Measurements from ENCODE around the gene IL34.

IL34 gene

DNA sequence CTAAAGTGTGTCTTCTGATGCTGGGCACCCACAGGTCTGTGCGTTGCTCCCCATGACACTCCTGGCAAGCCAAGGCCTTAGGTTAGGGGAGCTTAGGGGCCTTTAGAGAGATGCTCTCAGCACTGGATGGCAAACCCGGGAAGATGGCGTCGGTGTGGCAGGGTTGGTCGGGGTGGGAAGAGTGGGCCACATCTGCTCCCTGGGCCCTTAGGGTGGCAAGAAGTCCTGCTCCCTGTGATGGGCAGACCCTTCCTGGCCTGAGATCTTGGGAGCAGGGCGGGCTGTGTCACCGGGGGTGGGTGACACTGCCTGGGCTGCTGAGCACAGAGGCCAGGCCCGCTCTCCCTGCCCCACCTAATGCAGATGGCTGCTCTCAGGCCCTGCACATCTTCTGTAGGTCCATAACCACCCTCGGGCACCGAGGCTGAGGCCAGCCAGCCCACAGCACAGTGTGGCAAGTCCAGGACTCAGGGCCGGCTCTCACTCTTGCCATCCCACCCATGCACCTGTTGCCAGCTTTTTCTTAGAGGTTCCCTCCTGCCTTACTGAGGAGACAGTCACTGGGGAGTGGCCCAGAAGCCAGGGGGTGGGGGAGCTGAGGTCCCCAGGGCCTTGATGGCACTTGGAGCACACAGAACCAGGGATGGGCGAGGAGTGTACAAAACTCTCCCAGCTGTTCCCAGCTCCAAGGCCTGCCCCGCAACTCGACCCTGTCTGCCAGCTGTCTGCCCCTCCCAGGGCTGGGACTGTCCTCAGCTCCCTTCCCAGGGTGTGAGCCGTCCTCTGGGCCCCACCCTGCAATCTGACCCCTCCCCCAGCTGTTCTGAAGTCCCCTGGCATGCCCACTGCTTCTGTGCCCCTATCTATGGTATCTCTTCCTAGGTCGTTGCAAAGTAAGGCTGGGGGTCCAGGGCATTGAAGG is 43.9 kb downstream of the IL34 start:
- H3K27me3 Mint-ChIP-seq: peaks cover 21% of the 10 kb centered on the region
- no peaks in the 10 kb centered on the region for H3K9me3 Mint-ChIP-seq
- no peak for DNase-seq
- peaks cover 27% of the 10 kb centered on the region for H3K4me1 Mint-ChIP-seq
- CTCF ChIA-PET: interaction anchor here (6.1 kb wide), 1 partner anchor 80 kb away, joined by 37 read pairs; no protein-coding TSS in a partner anchor
- H3K27ac Mint-ChIP-seq: no peak overlapping the region
- H3K4me3 Mint-ChIP-seq: no peak overlapping the region
- H3K36me3 Mint-ChIP-seq: peaks cover 5% of the 10 kb centered on the region

- peaks cover 39% of the 10 kb centered on the region for H3K4me1 Mint-ChIP-seq
- H3K36me3 Mint-ChIP-seq: peaks cover 8% of the 10 kb centered on the region
- no peak overlapping the region for H3K27ac Mint-ChIP-seq
- peaks cover 14% of the 10 kb centered on the region for H3K27me3 Mint-ChIP-seq
- H3K4me3 Mint-ChIP-seq: no peak overlapping the region
- no peak for DNase-seq
- no peaks in the 10 kb centered on the region for H3K9me3 Mint-ChIP-seq
- CTCF ChIA-PET: no interaction called here
Observed at GRCh38 chr16:70691223-70692129, 45.1 kb downstream of the IL34 start.

DNA sequence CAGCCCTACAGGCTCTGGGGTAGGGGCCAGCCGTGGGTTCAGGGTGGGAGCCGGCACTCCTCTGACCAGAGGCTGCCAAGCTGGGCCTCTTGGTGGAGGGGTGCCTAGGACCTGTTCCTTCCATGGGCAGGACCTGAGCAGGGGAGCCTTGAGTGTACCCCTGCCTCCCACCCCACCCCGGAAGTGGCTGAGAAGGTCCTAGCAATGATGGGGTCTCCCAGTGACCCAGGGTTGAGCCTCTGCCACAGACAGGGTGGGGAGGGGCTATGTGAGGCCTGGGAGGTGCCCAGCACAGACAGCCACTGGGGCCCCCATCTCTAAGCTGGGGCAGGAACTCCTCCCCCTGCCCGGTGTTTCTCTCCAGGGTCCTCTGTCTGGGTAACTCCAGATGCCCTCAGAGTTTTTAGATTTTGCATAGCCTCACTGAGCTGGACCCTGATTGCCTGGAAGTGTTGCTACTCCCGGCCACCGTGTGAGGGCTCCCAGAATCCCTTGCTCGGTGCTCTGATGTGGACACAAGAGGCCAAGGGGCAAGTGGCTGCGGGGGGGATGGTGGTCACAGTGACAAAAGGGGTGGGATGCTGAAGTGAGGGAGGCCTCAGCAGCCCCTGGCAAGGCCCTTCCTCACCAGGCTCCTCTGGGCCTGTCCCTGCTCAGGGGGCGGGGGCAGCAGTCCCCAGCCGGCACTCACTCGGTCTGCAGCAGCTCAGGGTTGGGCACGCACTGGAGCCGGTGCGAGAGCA is 45.9 kb downstream of the IL34 start:
- Mint-ChIP-seq H3K27me3 (peaks cover 6% of the 10 kb centered on the region), H3K4me3 (no peak overlapping the region), H3K9me3 (no peaks in the 10 kb centered on the region), H3K36me3 (peaks cover 7% of the 10 kb centered on the region), H3K4me1 (peaks cover 43% of the 10 kb centered on the region), H3K27ac (no peak overlapping the region)
- DNase-seq: no peak
- CTCF ChIA-PET: interaction anchor here (0.5 kb wide), 1 partner anchor 58 kb away, joined by 3 read pairs; no protein-coding TSS in a partner anchor

- no peak overlapping the region for H3K27ac Mint-ChIP-seq
- no peaks in the 10 kb centered on the region for H3K27me3 Mint-ChIP-seq
- H3K9me3 Mint-ChIP-seq: no peaks in the 10 kb centered on the region
- no peak overlapping the region for H3K4me3 Mint-ChIP-seq
- DNase-seq: no peak
- CTCF ChIA-PET: interaction anchor here (0.5 kb wide), 1 partner anchor 57 kb away, joined by 3 read pairs; no protein-coding TSS in a partner anchor
- H3K4me1 Mint-ChIP-seq: peaks cover 49% of the 10 kb centered on the region
- H3K36me3 Mint-ChIP-seq: peaks cover 5% of the 10 kb centered on the region
Observed at GRCh38 chr16:70692873-70693671, 46.7 kb downstream of the IL34 start.

GRCh38 chr16:70694088-70694867 is 47.9 kb downstream of the IL34 start:
- H3K4me1 Mint-ChIP-seq: peaks cover 52% of the 10 kb centered on the region
- H3K4me3 Mint-ChIP-seq: no peak overlapping the region
- H3K9me3 Mint-ChIP-seq: no peaks in the 10 kb centered on the region
- H3K27me3 Mint-ChIP-seq: no peaks in the 10 kb centered on the region
- DNase-seq: no peak
- peak overlapping the region; percentile 73 for H3K27ac Mint-ChIP-seq
- CTCF ChIA-PET: no interaction called here
- peaks cover 9% of the 10 kb centered on the region for H3K36me3 Mint-ChIP-seq

DNA sequence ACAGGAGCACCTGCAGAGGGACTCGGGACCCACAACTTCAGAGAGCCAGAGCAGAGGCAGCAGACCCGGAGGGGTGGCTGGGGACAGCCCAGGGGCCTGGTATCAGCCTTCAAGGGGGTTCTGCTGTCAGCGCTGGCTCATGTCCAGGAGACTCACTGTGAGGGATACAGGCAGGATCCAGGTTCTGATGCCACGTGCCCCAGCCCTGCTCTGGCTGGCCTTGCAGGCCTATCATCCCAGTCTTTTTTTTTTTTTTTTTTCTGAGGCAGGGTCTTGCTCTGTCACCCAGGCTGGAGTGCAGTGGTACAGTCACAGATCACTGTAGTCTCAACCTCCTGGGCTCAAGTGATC is 48.5 kb downstream of the IL34 start:
- Mint-ChIP-seq H3K36me3 (peaks cover 9% of the 10 kb centered on the region), H3K9me3 (no peaks in the 10 kb centered on the region), H3K27ac (peak overlapping the region; percentile 95), H3K4me3 (no peak overlapping the region), H3K4me1 (peaks cover 46% of the 10 kb centered on the region), H3K27me3 (no peaks in the 10 kb centered on the region)
- CTCF ChIA-PET: interaction anchor here (2.5 to 2.9 kb wide), 2 partner anchors 43 to 76 kb away, joined by 12 to 15 read pairs; no protein-coding TSS in a partner anchor
- DNase-seq: no peak

GRCh38 chr16:70695331-70696070 is 49.1 kb downstream of the IL34 start:
- Mint-ChIP-seq H3K4me3 (peak overlapping the region; percentile 64), H3K4me1 (peaks cover 46% of the 10 kb centered on the region), H3K9me3 (no peaks in the 10 kb centered on the region), H3K36me3 (peaks cover 9% of the 10 kb centered on the region), H3K27me3 (no peaks in the 10 kb centered on the region), H3K27ac (peak overlapping the region; percentile 95)
- CTCF ChIA-PET: interaction anchor here (0.6 to 2.9 kb wide), 3 partner anchors 43 to 980 kb away, joined by 3 to 15 read pairs (median 12); no protein-coding TSS in a partner anchor
- DNase-seq: peak; percentile 70

DNA sequence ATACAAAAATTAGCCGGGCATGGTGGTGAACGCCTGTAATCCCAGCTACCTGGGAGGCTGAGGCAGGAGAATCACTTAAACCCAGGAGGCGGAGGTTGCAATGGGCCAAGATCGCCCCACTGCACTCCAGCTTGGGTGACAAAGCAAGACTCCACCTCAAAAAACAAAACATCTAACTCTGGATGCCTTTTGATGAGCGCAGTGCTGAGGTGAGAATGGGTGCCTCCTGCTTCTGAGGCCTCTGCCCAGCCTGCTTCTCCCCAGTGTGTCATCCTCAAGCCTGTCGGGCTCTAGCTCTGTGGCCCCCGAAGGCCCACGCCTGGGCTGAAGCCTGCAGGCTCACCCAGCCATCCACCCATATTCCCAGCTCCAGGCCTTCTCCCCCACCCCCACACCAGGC is 50.0 kb downstream of the IL34 start:
- no peaks in the 10 kb centered on the region for H3K27me3 Mint-ChIP-seq
- H3K27ac Mint-ChIP-seq: peak overlapping the region; percentile 95
- H3K4me3 Mint-ChIP-seq: no peak overlapping the region
- H3K4me1 Mint-ChIP-seq: peaks cover 43% of the 10 kb centered on the region
- no peaks in the 10 kb centered on the region for H3K9me3 Mint-ChIP-seq
- no peak for DNase-seq
- peaks cover 9% of the 10 kb centered on the region for H3K36me3 Mint-ChIP-seq
- CTCF ChIA-PET: interaction anchor here (0.6 to 2.9 kb wide), 4 partner anchors 42 to 980 kb away, joined by 3 to 15 read pairs (median 8); no protein-coding TSS in a partner anchor

DNA sequence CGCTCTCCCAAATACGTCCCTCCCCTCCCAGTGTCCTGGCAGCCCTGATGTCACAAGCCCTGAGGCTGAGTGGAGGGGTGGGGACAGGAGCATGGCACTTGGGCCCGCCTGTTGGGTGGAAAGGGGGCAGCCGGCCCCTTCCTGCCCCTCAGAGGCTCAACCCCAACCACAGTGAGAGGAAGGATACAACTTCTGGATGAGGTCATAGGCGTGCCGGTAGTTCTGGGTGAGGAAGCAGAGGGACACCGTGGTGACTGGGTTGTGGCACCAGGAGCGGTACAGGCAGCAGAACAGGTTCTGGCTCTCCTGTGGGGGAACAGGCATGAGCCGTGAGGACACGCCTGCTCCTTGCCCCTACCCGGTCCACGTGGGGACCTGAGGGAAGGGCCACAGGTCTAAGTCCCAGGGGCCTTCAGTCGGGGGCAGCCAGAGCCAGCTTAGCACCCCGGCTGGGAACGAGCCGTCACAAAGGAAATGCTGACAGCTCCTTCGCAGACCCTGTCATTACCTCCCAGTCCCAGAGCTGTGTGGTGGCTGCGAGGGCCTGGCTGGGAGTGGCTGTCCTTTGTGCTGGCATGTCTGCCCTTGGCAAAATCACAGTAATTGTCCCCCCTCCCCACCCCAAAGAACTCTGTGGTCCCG is 50.7 kb downstream of the IL34 start:
- CTCF ChIA-PET: interaction anchor here (1.0 to 2.9 kb wide), 3 partner anchors 41 to 74 kb away, joined by 3 to 15 read pairs (median 12); no protein-coding TSS in a partner anchor
- Mint-ChIP-seq H3K9me3 (no peaks in the 10 kb centered on the region), H3K4me3 (peak overlapping the region; percentile 35), H3K27ac (peak overlapping the region; percentile 95), H3K4me1 (peaks cover 43% of the 10 kb centered on the region), H3K27me3 (no peaks in the 10 kb centered on the region), H3K36me3 (peaks cover 9% of the 10 kb centered on the region)
- DNase-seq: peak; percentile 71

DNA sequence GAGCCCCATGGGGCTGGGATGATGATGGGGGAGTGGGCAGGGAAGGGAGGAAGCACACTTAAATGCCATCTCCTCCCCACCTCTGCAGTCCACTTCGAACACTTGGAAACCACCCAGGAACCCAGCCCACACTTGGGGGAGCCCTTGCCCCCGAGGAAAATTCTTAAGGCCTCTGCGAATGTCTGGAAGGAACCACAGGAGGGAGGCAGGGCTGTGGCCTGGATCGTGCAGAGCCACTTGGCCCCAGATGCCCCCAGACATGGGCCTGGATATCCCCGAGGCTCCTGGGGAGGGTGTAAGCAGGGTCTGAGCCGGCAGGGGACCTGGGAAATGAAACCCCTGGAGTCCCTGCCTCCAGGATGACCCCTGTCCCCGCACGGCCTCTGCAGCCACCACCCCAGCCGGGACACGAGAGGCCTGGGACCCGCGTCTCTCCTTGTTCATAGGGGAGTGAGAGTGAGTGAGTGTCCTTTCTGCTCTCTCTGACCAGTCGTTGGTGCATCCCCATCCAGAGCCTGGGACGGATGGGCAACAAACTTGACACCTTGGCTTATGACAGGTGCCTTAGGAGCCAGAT is 51.3 kb downstream of the IL34 start:
- peaks cover 9% of the 10 kb centered on the region for H3K36me3 Mint-ChIP-seq
- H3K27me3 Mint-ChIP-seq: no peaks in the 10 kb centered on the region
- H3K4me3 Mint-ChIP-seq: no peak overlapping the region
- CTCF ChIA-PET: interaction anchor here (2.5 to 2.9 kb wide), 2 partner anchors 41 to 73 kb away, joined by 12 to 15 read pairs; no protein-coding TSS in a partner anchor
- no peak for DNase-seq
- peaks cover 43% of the 10 kb centered on the region for H3K4me1 Mint-ChIP-seq
- H3K27ac Mint-ChIP-seq: peak overlapping the region; percentile 95
- H3K9me3 Mint-ChIP-seq: no peaks in the 10 kb centered on the region

- peaks cover 9% of the 10 kb centered on the region for H3K36me3 Mint-ChIP-seq
- no peak for DNase-seq
- H3K27me3 Mint-ChIP-seq: no peaks in the 10 kb centered on the region
- CTCF ChIA-PET: no interaction called here
- no peak overlapping the region for H3K27ac Mint-ChIP-seq
- no peak overlapping the region for H3K4me3 Mint-ChIP-seq
- H3K9me3 Mint-ChIP-seq: no peaks in the 10 kb centered on the region
- H3K4me1 Mint-ChIP-seq: peaks cover 43% of the 10 kb centered on the region
Observed at GRCh38 chr16:70698901-70699300, 52.5 kb downstream of the IL34 start.
